A549 (cell line): ENCODE data around the gene PAK4. TPM values are rescaled to one million over a fixed set of nuclear protein-coding genes. Genes with fewer than 3 reads are reported as not detected.

ENCODE experiments used
- BHLHE40 ChIP-seq: IDR thresholded peaks from 2 replicates; pipeline ENCODE4 v1.6.1; 2012; ENCODE audit warnings: low read depth, low read length, inconsistent platforms
- CBX2 ChIP-seq: fragments of 200-600 bp; sonication (generic); IDR thresholded peaks from 2 replicates; pipeline ENCODE4 v1.6.1; 2016; ENCODE audit warnings: low read depth, mild to moderate bottlenecking, borderline replicate concordance
- CHD2 ChIP-seq: fragments of 150-350 bp; IDR thresholded peaks from 2 replicates; pipeline ENCODE4 v1.6.1; 2014; ENCODE audit warnings: low read length; ENCODE audit not compliant: partially characterized antibody
- CHD4 ChIP-seq: fragments of 200-600 bp; sonication (generic); IDR thresholded peaks from 2 replicates; pipeline ENCODE4 v1.6.1; 2016; ENCODE audit warnings: antibody characterized with exemption, mild to moderate bottlenecking, borderline replicate concordance
- E2F6 ChIP-seq: IDR thresholded peaks from 2 replicates; pipeline ENCODE4 v1.6.1; 2012; ENCODE audit warnings: low read depth, borderline replicate concordance
- EHMT2 ChIP-seq: fragments of 200-600 bp; sonication (generic); IDR thresholded peaks from 2 replicates; pipeline ENCODE4 v1.6.1; 2016; ENCODE audit warnings: antibody characterized with exemption, low read depth, mild to moderate bottlenecking, moderate library complexity
- EP300 ChIP-seq, 2 experiments: fragments of >200 bp; sonication (Bioruptor Twin); formaldehyde crosslinking; IDR thresholded peaks; 2 replicates in 1 of 2; 3 replicates in 1 of 2; pipeline ENCODE4 v1.6.1; 2016 to 2017
- ESRRA ChIP-seq: fragments of 150-350 bp; IDR thresholded peaks from 2 replicates; pipeline ENCODE4 v1.6.1; 2014; ENCODE audit warnings: mild to moderate bottlenecking, low read length, borderline replicate concordance
- HMGXB4 ChIP-seq: fragments of 250-450 bp; sonication (Bioruptor Pico); IDR thresholded peaks from 2 replicates; pipeline ENCODE4 v1.5.0; 2021; ENCODE audit warnings: mild to moderate bottlenecking, moderate library complexity, borderline replicate concordance
- HOXA7 ChIP-seq: fragments of 250-450 bp; sonication (Bioruptor Pico); IDR thresholded peaks from 2 replicates; pipeline ENCODE4 v1.5.0; 2020; ENCODE audit warnings: mild to moderate bottlenecking, moderate library complexity
- HOXB5 ChIP-seq: fragments of 250-450 bp; sonication (Bioruptor Pico); IDR thresholded peaks from 2 replicates; pipeline ENCODE4 v1.5.0; 2020; ENCODE audit warnings: mild to moderate bottlenecking, moderate library complexity
- KDM5A ChIP-seq: fragments of 200-600 bp; sonication (generic); IDR thresholded peaks from 2 replicates; pipeline ENCODE4 v1.6.1; 2016; ENCODE audit warnings: antibody characterized with exemption, mild to moderate bottlenecking
- MAZ ChIP-seq: fragments of 150-350 bp; IDR thresholded peaks from 2 replicates; pipeline ENCODE4 v1.6.1; 2014; ENCODE audit warnings: antibody characterized with exemption, low read depth, low read length, borderline replicate concordance
- NFE2L2 ChIP-seq: fragments of 150-350 bp; conservative IDR thresholded peaks from 2 replicates; pipeline ENCODE4 v1.6.1; 2014; ENCODE audit warnings: low read length
- NR3C1 ChIP-seq: fragments of >200 bp; sonication (Bioruptor Twin); formaldehyde crosslinking; IDR thresholded peaks from 3 replicates; pipeline ENCODE4 v1.6.1; 2017
- PHF8 ChIP-seq: fragments of 200-600 bp; sonication (generic); IDR thresholded peaks from 2 replicates; pipeline ENCODE4 v1.6.1; 2016; ENCODE audit warnings: low read depth, mild to moderate bottlenecking, antibody characterized with exemption, moderate library complexity, borderline replicate concordance
- POLR2A ChIP-seq: IDR thresholded peaks from 2 replicates; pipeline ENCODE4 v1.6.1; 2012; ENCODE audit warnings: mild to moderate bottlenecking, low read length
- POLR2AphosphoS2 ChIP-seq: conservative IDR thresholded peaks from 2 replicates; pipeline ENCODE4 v1.6.1; 2012; ENCODE audit warnings: low read length, improper control_type of control experiment, inconsistent platforms
- RARB ChIP-seq: fragments of 250-450 bp; sonication (Bioruptor Pico); IDR thresholded peaks from 2 replicates; pipeline ENCODE4 v1.8.0; 2021; ENCODE audit warnings: mild to moderate bottlenecking, moderate library complexity
- RCOR1 ChIP-seq: fragments of 150-350 bp; IDR thresholded peaks from 2 replicates; pipeline ENCODE4 v1.6.1; 2014; ENCODE audit warnings: antibody characterized with exemption, low read length, low read depth
- RNF2 ChIP-seq: fragments of 200-600 bp; sonication (generic); IDR thresholded peaks from 2 replicates; pipeline ENCODE4 v1.6.1; 2016; ENCODE audit warnings: low read depth, mild to moderate bottlenecking, antibody characterized with exemption, moderate library complexity, borderline replicate concordance
- SMC3 ChIP-seq: fragments of >200 bp; sonication (Bioruptor Twin); formaldehyde crosslinking; IDR thresholded peaks from 3 replicates; pipeline ENCODE4 v1.6.1; 2018; ENCODE audit warnings: inconsistent platforms
- TFCP2L1 ChIP-seq: fragments of 250-450 bp; sonication (Bioruptor Pico); IDR thresholded peaks from 2 replicates; pipeline ENCODE4 v1.5.0; 2021; ENCODE audit warnings: mild to moderate bottlenecking
- ZSCAN20 ChIP-seq: fragments of 250-450 bp; sonication (Bioruptor Pico); IDR thresholded peaks from 2 replicates; pipeline ENCODE4 v1.8.0; 2022; ENCODE audit warnings: mild to moderate bottlenecking, moderate library complexity
- polyA plus RNA-seq, 4 experiments: library from polyadenylated mRNA; depleted of rRNA in 3 of 4; stranded (reverse); fragments of >200 nt; fragmentation: RNase III in 1 of 4; extraction: RNeasy Plus Mini Kit Qiagen cat#74134 plus additional on column Dnase treatment in 1 of 4; gene quantifications; 2 replicates in 3 of 4; 3 replicates in 1 of 4; pipeline ENCODE4 v1.2.3, GENCODE V29; 2011 to 2017
- TF ChIP-seq, protein P1 (sequence below): IDR thresholded peaks from 2 replicates; pipeline ENCODE4 v1.6.1; 2012
- TF ChIP-seq, protein P2 (sequence below): fragments of 250-450 bp; sonication (Bioruptor Pico); IDR thresholded peaks from 2 replicates; pipeline ENCODE4 v1.5.0; 2020; ENCODE audit warnings: low read depth, mild to moderate bottlenecking, moderate library complexity
- TF ChIP-seq, protein P3 (sequence below): fragments of >200 bp; sonication (Bioruptor Twin); formaldehyde crosslinking; IDR thresholded peaks from 3 replicates; pipeline ENCODE4 v1.5.1; 2016
- TF ChIP-seq, protein P4 (sequence below): fragments of >200 bp; sonication (Bioruptor Twin); formaldehyde crosslinking; IDR thresholded peaks from 2 replicates; pipeline ENCODE4 v1.6.1; 2016
- TF ChIP-seq, protein P5 (sequence below): fragments of 450-650 bp; IDR thresholded peaks from 2 replicates; pipeline ENCODE4 v1.6.1; 2014; ENCODE audit warnings: antibody characterized with exemption

PAK4 gene
- polyA plus RNA-seq, 2 of the 4 experiments (the other 2 are of a cell fraction) = 42.9 to 84.2 TPM

GRCh38 chr19:39193803-39194202 lies 68.2 kb downstream of the PAK4 start (continued):
- TF ChIP-seq KDM5A (no peak), CHD2 (no peak), MAZ (no peak), EHMT2 (no peak), SMC3 (no peak), ZSCAN20 (CRISPR knock-in tag) (no peak), NFE2L2 (no peak), RNF2 (no peak), HMGXB4 (CRISPR knock-in tag) (no peak), POLR2AphosphoS2 (0 out of 2 replicates have a peak, but pooled peaks have one; percentile 61), E2F6 (no peak), CHD4 (no peak), RARB (CRISPR knock-in tag) (peak; percentile 63; the same call in 1 of the 2 replicates), EP300 (IDR thresholded peaks at IDR 0.05) (peak in 1 of 2 experiments; percentile 49; a peak in 1 of 5 replicates), HOXA7 (no peak), HOXB5 (CRISPR knock-in tag) (no peak), NR3C1 (no peak), RCOR1 (no peak), TFCP2L1 (no peak), PHF8 (no peak), BHLHE40 (no peak), ESRRA (no peak), CBX2 (no peak), POLR2A (peak; percentile 16; the same call in 1 of the 2 replicates)
- TF ChIP-seq, protein P1, sequence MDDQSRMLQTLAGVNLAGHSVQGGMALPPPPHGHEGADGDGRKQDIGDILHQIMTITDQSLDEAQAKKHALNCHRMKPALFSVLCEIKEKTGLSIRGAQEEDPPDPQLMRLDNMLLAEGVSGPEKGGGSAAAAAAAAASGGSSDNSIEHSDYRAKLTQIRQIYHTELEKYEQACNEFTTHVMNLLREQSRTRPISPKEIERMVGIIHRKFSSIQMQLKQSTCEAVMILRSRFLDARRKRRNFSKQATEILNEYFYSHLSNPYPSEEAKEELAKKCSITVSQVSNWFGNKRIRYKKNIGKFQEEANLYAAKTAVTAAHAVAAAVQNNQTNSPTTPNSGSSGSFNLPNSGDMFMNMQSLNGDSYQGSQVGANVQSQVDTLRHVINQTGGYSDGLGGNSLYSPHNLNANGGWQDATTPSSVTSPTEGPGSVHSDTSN = no peak
- TF ChIP-seq, protein P2, sequence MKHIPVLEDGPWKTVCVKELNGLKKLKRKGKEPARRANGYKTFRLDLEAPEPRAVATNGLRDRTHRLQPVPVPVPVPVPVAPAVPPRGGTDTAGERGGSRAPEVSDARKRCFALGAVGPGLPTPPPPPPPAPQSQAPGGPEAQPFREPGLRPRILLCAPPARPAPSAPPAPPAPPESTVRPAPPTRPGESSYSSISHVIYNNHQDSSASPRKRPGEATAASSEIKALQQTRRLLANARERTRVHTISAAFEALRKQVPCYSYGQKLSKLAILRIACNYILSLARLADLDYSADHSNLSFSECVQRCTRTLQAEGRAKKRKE (CRISPR knock-in tag) = no peak
- TF ChIP-seq, protein P3, sequence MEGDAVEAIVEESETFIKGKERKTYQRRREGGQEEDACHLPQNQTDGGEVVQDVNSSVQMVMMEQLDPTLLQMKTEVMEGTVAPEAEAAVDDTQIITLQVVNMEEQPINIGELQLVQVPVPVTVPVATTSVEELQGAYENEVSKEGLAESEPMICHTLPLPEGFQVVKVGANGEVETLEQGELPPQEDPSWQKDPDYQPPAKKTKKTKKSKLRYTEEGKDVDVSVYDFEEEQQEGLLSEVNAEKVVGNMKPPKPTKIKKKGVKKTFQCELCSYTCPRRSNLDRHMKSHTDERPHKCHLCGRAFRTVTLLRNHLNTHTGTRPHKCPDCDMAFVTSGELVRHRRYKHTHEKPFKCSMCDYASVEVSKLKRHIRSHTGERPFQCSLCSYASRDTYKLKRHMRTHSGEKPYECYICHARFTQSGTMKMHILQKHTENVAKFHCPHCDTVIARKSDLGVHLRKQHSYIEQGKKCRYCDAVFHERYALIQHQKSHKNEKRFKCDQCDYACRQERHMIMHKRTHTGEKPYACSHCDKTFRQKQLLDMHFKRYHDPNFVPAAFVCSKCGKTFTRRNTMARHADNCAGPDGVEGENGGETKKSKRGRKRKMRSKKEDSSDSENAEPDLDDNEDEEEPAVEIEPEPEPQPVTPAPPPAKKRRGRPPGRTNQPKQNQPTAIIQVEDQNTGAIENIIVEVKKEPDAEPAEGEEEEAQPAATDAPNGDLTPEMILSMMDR = no peak
- TF ChIP-seq, protein P4, sequence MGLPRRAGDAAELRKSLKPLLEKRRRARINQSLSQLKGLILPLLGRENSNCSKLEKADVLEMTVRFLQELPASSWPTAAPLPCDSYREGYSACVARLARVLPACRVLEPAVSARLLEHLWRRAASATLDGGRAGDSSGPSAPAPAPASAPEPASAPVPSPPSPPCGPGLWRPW = no peak
- TF ChIP-seq, protein P5, sequence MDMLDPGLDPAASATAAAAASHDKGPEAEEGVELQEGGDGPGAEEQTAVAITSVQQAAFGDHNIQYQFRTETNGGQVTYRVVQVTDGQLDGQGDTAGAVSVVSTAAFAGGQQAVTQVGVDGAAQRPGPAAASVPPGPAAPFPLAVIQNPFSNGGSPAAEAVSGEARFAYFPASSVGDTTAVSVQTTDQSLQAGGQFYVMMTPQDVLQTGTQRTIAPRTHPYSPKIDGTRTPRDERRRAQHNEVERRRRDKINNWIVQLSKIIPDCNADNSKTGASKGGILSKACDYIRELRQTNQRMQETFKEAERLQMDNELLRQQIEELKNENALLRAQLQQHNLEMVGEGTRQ = no peak
- TF ChIP-seq, all 56 proteins: peak for 7
